Naive thymus-derived CD4-positive, alpha-beta T cell (primary cell): Measurements from ENCODE around the gene ZNHIT2. TPM values are rescaled to one million over a fixed set of nuclear protein-coding genes. Genes with fewer than 3 reads are reported as not detected.

Experiments used
- ATAC-seq: fragments of 150-1000 bp; cut with Tn5 transposase; 2 replicates; pipeline ENCODE4 v1.10.0; 2021; ENCODE audit warnings: mild to moderate bottlenecking, moderate library complexity
- CTCF ChIA-PET: fragments of 350-600 bp; sonication (Branson Sonifier 250); formaldehyde crosslinking; loops from one replicate; lab custom pipeline; 2021; ENCODE audit warnings: antibody characterized with exemption; lab: Charles Lee
- POLR2A ChIA-PET: fragments of 350-600 bp; sonication (Branson Sonifier 250); formaldehyde crosslinking; loops from one replicate; lab custom pipeline; 2021; ENCODE audit warnings: antibody characterized with exemption, inconsistent platforms; lab: Charles Lee
- DNase-seq, 9 donors: peaks; one replicate each; pipeline versions ENCODE4 v3.0.0 to v3.0.0-alpha.2; 2020 to 2022; ENCODE audit warnings: mixed read lengths in 1 of 9
- H3K27ac ChIP-seq: one replicate; pipeline ENCODE4 v1.7.0; 2013; ENCODE audit warnings: mild to moderate bottlenecking, low read depth, low read length, moderate library complexity
- H3K27me3 ChIP-seq, 2 donors: one replicate each; pipeline ENCODE4 v1.7.0; 2013; ENCODE audit warnings: low read length in 2 of 2, mild to moderate bottlenecking in 2 of 2, moderate library complexity in 2 of 2; ENCODE audit not compliant: control insufficient read depth in 2 of 2, insufficient read depth in 2 of 2
- H3K36me3 ChIP-seq, 3 experiments: 1 replicate in 2 of 3; 2 replicates in 1 of 3; pipeline ENCODE4 v1.7.0; 2013; ENCODE audit warnings: low read length in 3 of 3, mild to moderate bottlenecking in 3 of 3, moderate library complexity in 1 of 3; ENCODE audit not compliant: insufficient read depth in 3 of 3, control insufficient read depth in 2 of 3
- H3K4me1 ChIP-seq, 2 donors: one replicate each; pipeline ENCODE4 v1.7.0; 2013; ENCODE audit warnings: low read length in 2 of 2, mild to moderate bottlenecking in 2 of 2, moderate library complexity in 1 of 2; ENCODE audit not compliant: control insufficient read depth in 2 of 2, insufficient read depth in 2 of 2
- H3K4me3 ChIP-seq: 2 replicates; pipeline ENCODE4 v1.7.0; 2013; ENCODE audit warnings: mild to moderate bottlenecking, low read length
- H3K9me3 ChIP-seq, 3 experiments: 1 replicate in 2 of 3; 2 replicates in 1 of 3; pipeline ENCODE4 v1.7.0; 2013; ENCODE audit warnings: low read length in 3 of 3; ENCODE audit not compliant: control insufficient read depth in 2 of 3
- H3K27ac Mint-ChIP-seq, 9 donors: one replicate each; pipeline ENCODE4 v1.8.0; 2020 to 2022; ENCODE audit warnings: mixed read lengths in 9 of 9, mild to moderate bottlenecking in 8 of 9, moderate library complexity in 5 of 9, inconsistent platforms in 2 of 9
- H3K27me3 Mint-ChIP-seq, 5 donors: one replicate each; pipeline ENCODE4 v1.8.0; 2021 to 2022; ENCODE audit warnings: mixed read lengths in 5 of 5, mild to moderate bottlenecking in 1 of 5
- H3K36me3 Mint-ChIP-seq, 5 donors: one replicate each; pipeline ENCODE4 v1.8.0; 2020 to 2022; ENCODE audit warnings: mixed read lengths in 5 of 5, mild to moderate bottlenecking in 3 of 5, inconsistent platforms in 1 of 5
- H3K4me1 Mint-ChIP-seq, 7 donors: one replicate each; pipeline ENCODE4 v1.8.0; 2020 to 2022; ENCODE audit warnings: mixed read lengths in 7 of 7, mild to moderate bottlenecking in 3 of 7, inconsistent platforms in 1 of 7
- H3K4me3 Mint-ChIP-seq, 10 donors: one replicate each; pipeline ENCODE4 v1.8.0; 2020 to 2022; ENCODE audit warnings: mild to moderate bottlenecking in 10 of 10, mixed read lengths in 10 of 10, moderate library complexity in 6 of 10, inconsistent platforms in 2 of 10
- H3K9me3 Mint-ChIP-seq, 11 donors: one replicate each; pipeline ENCODE4 v1.8.0; 2020 to 2022; ENCODE audit warnings: mixed read lengths in 11 of 11, mild to moderate bottlenecking in 4 of 11, inconsistent platforms in 1 of 11, moderate library complexity in 1 of 11
- intact Hi-C, 2 donors: fragments of 100-400 bp; cut with micrococcal nuclease; formaldehyde crosslinking; loops; one replicate each; pipeline ENCODE4 v1.15.1; 2023
- polyA plus RNA-seq, 2 donors: library from polyadenylated mRNA; unstranded; fragments of 300-500 nt; fragmentation: Illumina TruSeq; gene quantifications; one replicate each; pipeline ENCODE4 v1.2.3, GENCODE V29; 2021
- total RNA-seq, 6 experiments: library from RNA in 5 of 6; stranded (reverse) in 5 of 6; gene quantifications; 1 replicate in 5 of 6; 2 replicates in 1 of 6; pipeline ENCODE4 v1.2.3 and lab custom pipeline; 2021 to 2026

ZNHIT2 gene
- total and polyA plus RNA-seq, 7 experiments from 2014 or later, result 9.9 to 35.6 (median 14.3) TPM

DNA sequence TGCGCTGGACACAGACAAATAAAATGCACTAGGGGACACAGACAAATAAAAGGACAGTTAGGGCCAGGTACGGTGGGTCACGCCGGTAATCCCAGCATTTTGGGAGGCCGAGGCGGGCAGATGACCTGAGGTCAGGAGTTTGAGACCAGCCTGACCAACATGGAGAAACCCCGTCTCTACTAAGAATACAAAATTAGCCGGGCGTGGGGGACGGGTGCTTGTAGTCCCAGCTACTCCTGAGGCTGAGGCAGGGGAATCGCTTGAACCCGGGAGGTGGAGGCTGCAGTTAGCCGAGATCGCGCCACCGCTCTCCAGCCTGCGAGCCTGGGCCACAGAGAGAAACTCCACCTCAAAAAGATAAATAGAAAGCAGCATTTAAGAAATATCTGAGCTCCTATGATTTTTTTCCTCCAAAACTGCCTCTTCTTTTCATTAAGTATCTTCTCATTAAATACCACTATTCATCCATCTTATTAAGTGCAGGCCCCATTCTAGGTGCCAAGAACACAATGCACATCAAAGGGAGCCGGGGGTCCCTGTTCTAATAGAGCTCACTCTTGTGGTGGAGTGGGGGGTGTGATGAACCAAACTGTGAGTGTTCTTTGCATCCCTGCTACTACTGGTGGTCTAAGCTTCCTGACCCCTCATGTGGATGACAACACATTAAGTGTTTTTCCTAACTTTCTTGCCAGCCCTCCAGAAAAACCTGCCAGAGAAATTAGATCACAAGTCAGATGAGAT is 766 bp upstream of the ZNHIT2 start:
- DNase-seq (no peak), ATAC-seq (no peak)
- H3K4me3 ChIP-seq, result no peak overlapping the region
- no peaks in the 10 kb centered on the region for H3K9me3 ChIP-seq
- peak overlapping the region; percentile 99 for H3K27ac ChIP-seq
- H3K36me3 ChIP-seq, result peaks cover 16 to 41% (median 19%) of the 10 kb centered on the region in 3 experiments
- ChIA-PET CTCF (interaction anchor here (0.6 to 1.4 kb wide), 8 partner anchors 29 to 202 kb away, joined by 3 to 4 read pairs (median 3); partner anchors contain the start of gene ARL2), POLR2A (interaction anchor here (0.6 to 9.9 kb wide), 20 partner anchors 8 to 497 kb away, joined by 3 to 237 read pairs (median 4); partner anchors contain the start of genes ARL2, MEN1, PCNX3 and RASGRP2)
- peaks cover 0 to 2% (median 0%) of the 10 kb centered on the region in 11 donors for H3K9me3 Mint-ChIP-seq
- intact Hi-C loops, result loop anchor here (1.0 to 10.0 kb wide), 3 partner anchors 8 to 373 kb away; partner anchors contain the start of genes CDC42EP2 (in 1 of the 2) and RASGRP2 (in 1 of the 2)
- H3K36me3 Mint-ChIP-seq, result peaks cover 0 to 31% (median 26%) of the 10 kb centered on the region in 5 donors
- H3K27me3 Mint-ChIP-seq, result no peaks in the 10 kb centered on the region
- H3K4me1 Mint-ChIP-seq, result peaks cover 19 to 81% (median 56%) of the 10 kb centered on the region in 7 donors
- H3K4me3 Mint-ChIP-seq, result peak overlapping the region; percentile 91 to 95 (median 92)
- peak overlapping the region; percentile 86 to 100 (median 95) for H3K27ac Mint-ChIP-seq
- H3K27me3 ChIP-seq, result no peaks in the 10 kb centered on the region
- peaks cover 29 to 40% of the 10 kb centered on the region in 2 donors for H3K4me1 ChIP-seq

DNA sequence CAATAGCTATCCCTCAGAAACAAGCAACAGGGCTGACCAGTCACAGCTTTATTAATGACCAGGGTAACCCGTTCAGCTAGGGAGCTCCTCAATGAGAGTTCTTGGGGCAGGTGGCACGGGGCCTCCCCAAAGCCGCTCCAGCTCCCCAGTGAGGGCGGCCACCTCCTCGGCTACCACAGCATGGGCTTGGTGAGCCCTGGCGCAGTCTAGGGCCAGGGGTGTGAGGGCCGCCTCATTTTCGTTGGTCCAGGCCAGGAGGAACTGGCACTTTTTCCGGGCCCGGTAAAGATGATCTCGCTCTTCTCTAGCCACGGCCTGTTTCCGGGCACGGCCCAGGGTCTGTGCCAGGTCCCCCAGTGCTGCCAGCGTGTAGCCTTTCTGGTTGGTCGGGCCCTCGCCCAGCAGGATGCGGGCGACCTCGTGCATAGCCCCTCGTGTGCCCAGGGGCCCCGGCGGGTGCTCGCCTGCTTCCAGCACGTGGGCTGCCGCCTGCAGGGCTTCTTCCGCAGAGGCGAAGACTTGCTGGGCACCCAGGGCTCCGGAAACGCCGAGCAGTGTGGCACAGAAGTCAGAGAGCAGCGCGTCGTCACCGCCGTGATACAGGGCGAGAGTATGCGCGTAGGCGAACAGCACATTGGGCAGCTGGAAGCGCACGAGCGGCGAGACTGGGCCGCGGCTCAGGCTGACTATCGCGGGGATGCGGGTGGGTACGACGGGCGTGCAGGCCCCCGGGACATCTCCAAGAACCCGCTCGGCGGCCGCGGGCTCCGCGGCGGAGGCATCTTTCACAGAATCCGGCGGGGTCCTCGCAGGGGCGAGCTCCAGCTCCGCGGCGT is 913 bp downstream of the ZNHIT2 start:
- H3K4me1 Mint-ChIP-seq, result peaks cover 19 to 70% (median 51%) of the 10 kb centered on the region in 7 donors
- peaks cover 0 to 2% (median 0%) of the 10 kb centered on the region in 11 donors for H3K9me3 Mint-ChIP-seq
- ChIA-PET CTCF (interaction anchor here (0.6 to 1.7 kb wide), 8 partner anchors 12 to 165 kb away, joined by 3 to 5 read pairs (median 3); partner anchors contain the start of gene ARL2), POLR2A (interaction anchor here (0.6 to 9.9 kb wide), 20 partner anchors 13 to 372 kb away, joined by 3 to 237 read pairs (median 4); partner anchors contain the start of genes MEN1, RASGRP2, SAC3D1 and SF1)
- Histone ChIP-seq H3K27me3 (no peaks in the 10 kb centered on the region), H3K4me1 (peaks cover 28 to 37% of the 10 kb centered on the region in 2 donors), H3K9me3 (no peaks in the 10 kb centered on the region), H3K4me3 (peak overlapping the region; percentile 92), H3K27ac (peak overlapping the region; percentile 87), H3K36me3 (peaks cover 16 to 41% (median 19%) of the 10 kb centered on the region in 3 experiments)
- intact Hi-C loops, result loop anchor here (1.0 to 10.0 kb wide), 19 partner anchors 18 to 499 kb away; partner anchors contain the start of genes ATG2A (in 2 of the 2), CDCA5 (in 2 of the 2), RASGRP2 (in 2 of the 2) and SF1 (in 2 of the 2)
- H3K4me3 Mint-ChIP-seq, result peak overlapping the region; percentile 90 to 95 (median 92)
- no peaks in the 10 kb centered on the region for H3K27me3 Mint-ChIP-seq
- H3K36me3 Mint-ChIP-seq, result peaks cover 0 to 24% (median 19%) of the 10 kb centered on the region in 5 donors
- peak in 8 of 9 donors; percentile 50 to 71 (median 64) for DNase-seq
- ATAC-seq, result peak; percentile 12
- H3K27ac Mint-ChIP-seq, result peak overlapping the region; percentile 86 to 100 (median 93)

DNA sequence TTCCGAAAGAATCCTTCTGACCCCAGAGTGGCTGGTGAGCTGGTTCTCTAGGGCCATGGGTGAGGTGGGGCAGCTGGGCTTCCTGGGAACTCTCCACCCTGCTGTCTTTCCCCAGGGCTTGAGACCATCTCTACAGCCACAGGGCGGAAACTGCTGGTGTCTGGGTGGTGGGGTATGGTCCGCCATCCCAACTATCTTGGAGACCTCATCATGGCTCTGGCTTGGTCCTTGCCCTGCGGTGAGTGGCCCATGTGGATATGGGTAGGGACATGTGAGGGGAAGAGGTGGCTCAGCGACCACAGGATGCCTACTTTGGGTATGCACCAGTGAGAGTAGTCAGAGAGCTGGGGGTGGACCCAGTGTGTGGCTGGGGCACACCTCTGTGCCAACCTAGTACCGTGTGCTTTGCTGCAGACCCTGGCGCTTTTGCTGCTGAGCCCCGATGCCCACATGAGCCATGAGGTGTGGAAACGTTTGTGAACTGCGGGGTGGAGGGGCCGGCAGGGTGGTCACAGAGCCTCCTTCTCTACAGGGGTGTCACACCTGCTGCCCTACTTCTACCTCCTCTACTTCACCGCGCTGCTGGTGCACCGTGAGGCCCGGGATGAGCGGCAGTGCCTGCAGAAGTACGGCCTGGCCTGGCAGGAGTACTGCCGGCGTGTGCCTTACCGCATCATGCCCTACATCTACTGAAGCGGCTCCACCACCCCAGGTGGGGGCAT is 2.0 kb downstream of the ZNHIT2 start:
- DNase-seq (no peak), ATAC-seq (no peak)
- H3K4me1 ChIP-seq, result peaks cover 31 to 37% of the 10 kb centered on the region in 2 donors
- CTCF ChIA-PET, result interaction anchor here (1.7 kb wide), 1 partner anchor 103 kb away, joined by 4 read pairs; no protein-coding TSS in a partner anchor
- peaks cover 13 to 35% (median 14%) of the 10 kb centered on the region in 3 experiments for H3K36me3 ChIP-seq
- H3K27me3 Mint-ChIP-seq, result no peaks in the 10 kb centered on the region
- peak overlapping the region; percentile 20 to 95 (median 52) for H3K4me3 Mint-ChIP-seq
- POLR2A ChIA-PET, result interaction anchor here (0.6 to 9.9 kb wide), 10 partner anchors 13 to 252 kb away, joined by 3 to 237 read pairs (median 4); partner anchors contain the start of genes SAC3D1, SYVN1 and VPS51
- H3K27ac Mint-ChIP-seq, result peak overlapping the region in 7 of 9 donors; percentile 25 to 100 (median 60)
- peaks cover 0 to 19% (median 15%) of the 10 kb centered on the region in 5 donors for H3K36me3 Mint-ChIP-seq
- peaks cover 17 to 70% (median 53%) of the 10 kb centered on the region in 7 donors for H3K4me1 Mint-ChIP-seq
- peaks cover 0 to 2% (median 0%) of the 10 kb centered on the region in 11 donors for H3K9me3 Mint-ChIP-seq
- peak overlapping the region; percentile 87 for H3K27ac ChIP-seq
- intact Hi-C loops, result loop anchor here (2.0 to 10.0 kb wide), 5 partner anchors 89 to 371 kb away; partner anchors contain the start of genes RASGRP2 (in 2 of the 2), CDC42EP2 (in 1 of the 2), SF1 (in 1 of the 2) and SNX15 (in 1 of the 2)
- H3K9me3 ChIP-seq, result no peaks in the 10 kb centered on the region
- no peak overlapping the region for H3K4me3 ChIP-seq
- no peaks in the 10 kb centered on the region for H3K27me3 ChIP-seq

DNA sequence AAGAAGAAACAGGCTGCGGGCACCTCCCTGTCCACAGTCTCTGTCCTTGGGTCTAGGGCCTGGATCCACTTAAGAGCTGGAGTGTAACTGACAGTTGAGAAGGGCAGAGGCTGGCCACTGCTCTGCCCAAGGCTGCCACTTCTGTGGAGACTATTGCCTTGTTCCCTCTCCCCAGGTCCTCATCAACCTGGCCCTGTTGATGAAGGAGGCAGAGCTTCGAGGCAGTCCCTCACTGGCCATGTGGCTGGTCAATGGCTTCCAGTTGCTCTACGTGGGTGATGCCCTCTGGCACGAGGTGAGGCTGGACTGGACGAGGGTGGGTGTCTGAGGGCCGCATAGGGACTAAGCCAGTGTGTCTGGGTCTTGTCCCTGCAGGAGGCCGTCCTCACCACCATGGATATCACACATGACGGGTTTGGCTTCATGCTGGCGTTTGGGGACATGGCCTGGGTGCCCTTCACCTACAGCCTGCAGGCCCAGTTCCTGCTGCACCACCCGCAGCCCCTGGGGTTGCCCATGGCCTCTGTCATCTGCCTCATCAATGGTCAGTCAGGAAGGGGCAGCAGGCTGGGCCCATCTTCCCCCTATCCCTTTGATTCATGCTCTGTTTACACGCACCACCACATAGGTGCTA is 2.8 kb downstream of the ZNHIT2 start:
- peaks cover 0 to 13% (median 11%) of the 10 kb centered on the region in 5 donors for H3K36me3 Mint-ChIP-seq
- peaks cover 33 to 39% of the 10 kb centered on the region in 2 donors for H3K4me1 ChIP-seq
- no peak for DNase-seq
- intact Hi-C loops, result loop anchor here (5.0 to 10.0 kb wide), 4 partner anchors 72 to 398 kb away; partner anchors contain the start of genes CDC42EP2 (in 1 of the 2), RASGRP2 (in 1 of the 2) and SAC3D1 (in 1 of the 2)
- H3K4me3 Mint-ChIP-seq, result peak overlapping the region in 5 of 10 donors; percentile 29 to 97 (median 89)
- peak overlapping the region; percentile 17 for H3K27ac ChIP-seq
- ChIA-PET POLR2A (interaction anchor here (0.5 to 7.5 kb wide), 11 partner anchors 7 to 431 kb away, joined by 3 to 98 read pairs (median 4); partner anchors contain the start of genes ARL2, FAU, MRPL49 and SAC3D1), CTCF (interaction anchor here (1.1 kb wide), 1 partner anchor 17 kb away, joined by 4 read pairs; no protein-coding TSS in a partner anchor)
- H3K4me1 Mint-ChIP-seq, result peaks cover 17 to 68% (median 50%) of the 10 kb centered on the region in 7 donors
- H3K36me3 ChIP-seq, result peaks cover 5 to 28% (median 7%) of the 10 kb centered on the region in 3 experiments
- H3K27me3 ChIP-seq, result no peaks in the 10 kb centered on the region
- peaks cover 0 to 2% (median 0%) of the 10 kb centered on the region in 11 donors for H3K9me3 Mint-ChIP-seq
- no peak for ATAC-seq
- H3K27me3 Mint-ChIP-seq, result no peaks in the 10 kb centered on the region
- H3K27ac Mint-ChIP-seq, result peak overlapping the region in 6 of 9 donors; percentile 36 to 100 (median 78)
- no peak overlapping the region for H3K4me3 ChIP-seq
- H3K9me3 ChIP-seq, result no peaks in the 10 kb centered on the region

DNA sequence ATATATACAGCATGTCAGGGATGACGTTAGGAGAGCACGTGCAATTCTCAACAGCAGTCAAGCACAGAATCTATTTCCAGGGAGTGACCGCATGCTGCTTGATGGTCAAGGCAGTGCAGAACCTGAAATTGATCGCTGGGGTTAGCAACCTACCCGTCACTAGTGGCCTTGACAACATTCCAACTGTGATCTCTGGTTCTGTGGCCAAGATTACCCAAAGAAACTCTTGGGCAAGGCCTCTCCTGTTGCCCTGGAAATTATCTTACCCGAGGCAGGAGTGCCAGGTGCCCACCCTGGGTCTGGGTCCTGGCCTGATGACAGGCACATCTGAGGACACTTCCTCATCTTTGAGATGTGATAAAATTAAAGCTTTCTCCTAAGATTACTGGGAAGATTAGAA is 3.7 kb downstream of the ZNHIT2 start:
- Histone ChIP-seq H3K4me3 (no peak overlapping the region), H3K27me3 (no peaks in the 10 kb centered on the region), H3K4me1 (peaks cover 33 to 39% of the 10 kb centered on the region in 2 donors), H3K9me3 (no peaks in the 10 kb centered on the region), H3K27ac (peak overlapping the region; percentile 74), H3K36me3 (peaks cover 4 to 28% (median 4%) of the 10 kb centered on the region in 3 experiments)
- peaks cover 0 to 2% (median 0%) of the 10 kb centered on the region in 11 donors for H3K9me3 Mint-ChIP-seq
- H3K36me3 Mint-ChIP-seq, result peaks cover 0 to 12% (median 11%) of the 10 kb centered on the region in 5 donors
- H3K27me3 Mint-ChIP-seq, result no peaks in the 10 kb centered on the region
- intact Hi-C loops, result loop anchor here (5.0 to 10.0 kb wide), 4 partner anchors 72 to 398 kb away; partner anchors contain the start of genes CDC42EP2 (in 1 of the 2), RASGRP2 (in 1 of the 2) and SAC3D1 (in 1 of the 2)
- H3K4me1 Mint-ChIP-seq, result peaks cover 17 to 64% (median 46%) of the 10 kb centered on the region in 7 donors
- no peak for DNase-seq
- ATAC-seq, result no peak
- peak overlapping the region; percentile 31 to 97 (median 88) for H3K4me3 Mint-ChIP-seq
- ChIA-PET POLR2A (interaction anchor here (0.5 to 7.5 kb wide), 8 partner anchors 8 to 431 kb away, joined by 3 to 98 read pairs (median 6); partner anchors contain the start of genes ARL2, FAU, MRPL49 and SYVN1), CTCF (interaction anchor here (0.9 to 4.1 kb wide), 3 partner anchors 7 to 24 kb away, joined by 3 to 48 read pairs (median 4); partner anchors contain the start of genes FAU and MRPL49)
- peak overlapping the region; percentile 41 to 100 (median 84) for H3K27ac Mint-ChIP-seq
